Measurements from ENCODE around the gene PARP4. TPM values are rescaled to one million over a fixed set of nuclear protein-coding genes. Genes with fewer than 3 reads are reported as not detected.

PARP4 gene
- total and polyA plus RNA-seq, 2 of the 4 experiments (the other 2 are of a cell fraction): 31.7 to 50.2 TPM

DNA sequence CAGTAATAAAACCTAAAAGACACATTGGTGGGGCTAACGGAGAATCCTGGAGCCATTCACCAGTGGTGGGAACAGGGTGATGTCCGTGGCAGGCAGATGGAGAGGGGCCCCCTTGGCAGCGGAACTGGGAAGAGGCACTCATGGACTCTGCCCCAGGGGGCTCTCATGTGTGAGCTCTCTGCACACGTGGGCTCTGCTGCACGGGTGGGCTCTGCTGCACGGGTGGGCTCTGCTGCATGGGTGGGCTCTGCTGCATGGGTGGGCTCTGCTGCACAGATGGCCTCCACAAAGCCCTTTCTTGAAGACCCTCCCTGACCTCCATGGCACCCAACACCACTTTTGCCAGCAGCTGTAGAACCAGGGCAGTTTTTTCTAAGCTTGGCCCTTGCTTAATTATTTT is 52.3 kb downstream of the PARP4 start:
- no peak overlapping the region for H3K4me2 ChIP-seq (ENCODE audit: low read depth, low read length)

More for the DNA sequence above, 52.3 kb downstream of the PARP4 start:
- Histone ChIP-seq H3K4me3 (ENCODE audit: insufficient read depth, low read depth, low read length) (no peak overlapping the region), H3K9me3 (ENCODE audit: control insufficient read depth, insufficient read depth, low read length) (no peaks in the 10 kb centered on the region), H3K4me1 (ENCODE audit: control insufficient read depth, insufficient read depth, low read length) (peaks cover 5% of the 10 kb centered on the region), H2BK120ac (ENCODE audit: low read depth, low read length) (no peak overlapping the region), H4K5ac (ENCODE audit: low read depth, low read length) (no peak overlapping the region), H3K9ac (ENCODE audit: low read depth, low read length) (no peak overlapping the region), H3K56ac (ENCODE audit: extremely low read depth, insufficient read depth, low read length) (no peak overlapping the region), H4K20me1 (ENCODE audit: insufficient read depth, low read length) (no peaks in the 10 kb centered on the region), H3K9me1 (ENCODE audit: insufficient read depth, low read length) (peaks cover 6% of the 10 kb centered on the region), H4K91ac (ENCODE audit: insufficient read depth, low read depth, low read length) (no peak overlapping the region), H3K23ac (ENCODE audit: low read depth, low read length) (no peak overlapping the region), H3K14ac (replicated peaks; ENCODE audit: low read depth, low read length) (no peak overlapping the region), H2AK5ac (ENCODE audit: low read depth, low read length) (no peak overlapping the region), H3K18ac (ENCODE audit: low read depth, low read length) (no peak overlapping the region), H3K27ac (ENCODE audit: insufficient read depth, low read length) (no peak overlapping the region), H3K36me3 (ENCODE audit: control insufficient read depth, insufficient read depth, low read length) (peaks cover 17% of the 10 kb centered on the region), H2BK20ac (ENCODE audit: low read depth, low read length) (no peak overlapping the region), H4K8ac (ENCODE audit: low read depth in 2 of 2, low read length in 2 of 2) (no peak overlapping the region), H2BK15ac (ENCODE audit: low read depth, low read length) (no peak overlapping the region), H2BK5ac (ENCODE audit: low read depth, low read length, poor library complexity, severe bottlenecking) (no peak overlapping the region), H3K27me3 (ENCODE audit: control insufficient read depth, insufficient read depth, low read length) (no peaks in the 10 kb centered on the region), H2AFZ (replicated peaks; ENCODE audit: low read length, poor library complexity) (no peak overlapping the region), H3K79me1 (ENCODE audit: low read depth in 1 of 2, low read length in 2 of 2) (peaks cover 0 to 4% of the 10 kb centered on the region in 2 experiments; a peak in 1 of 4 replicates), H3K4ac (ENCODE audit: low read depth, low read length) (no peak overlapping the region), H2AK9ac (replicated peaks; ENCODE audit: low read depth, low read length, poor library complexity) (no peak overlapping the region)
- BruUV-seq (replicated peaks): no TSS peak
- ATAC-seq (ENCODE audit: low read depth): no peak
- intact Hi-C loops (cut with micrococcal nuclease): no loop called here
- in situ Hi-C loops (cut with MboI; ENCODE audit: low sequenced_read_pairs): no loop called here
- TF ChIP-seq CHD1 (IDR thresholded peaks at IDR 0.05; ENCODE audit: low read depth, low read length) (no peak), MAFK (IDR thresholded peaks at IDR 0.05; ENCODE audit: low read depth, low read length) (no peak), CEBPB (IDR thresholded peaks at IDR 0.05; ENCODE audit: low read depth, low read length) (no peak), SMC3 (IDR thresholded peaks at IDR 0.05; ENCODE audit: low read depth, low read length) (no peak), MAZ (IDR thresholded peaks at IDR 0.05; ENCODE audit: borderline replicate concordance, low read depth, low read length) (no peak), RCOR1 (IDR thresholded peaks at IDR 0.05; ENCODE audit: insufficient replicate concordance, low read length) (no peak)
- TF ChIP-seq, protein P1, sequence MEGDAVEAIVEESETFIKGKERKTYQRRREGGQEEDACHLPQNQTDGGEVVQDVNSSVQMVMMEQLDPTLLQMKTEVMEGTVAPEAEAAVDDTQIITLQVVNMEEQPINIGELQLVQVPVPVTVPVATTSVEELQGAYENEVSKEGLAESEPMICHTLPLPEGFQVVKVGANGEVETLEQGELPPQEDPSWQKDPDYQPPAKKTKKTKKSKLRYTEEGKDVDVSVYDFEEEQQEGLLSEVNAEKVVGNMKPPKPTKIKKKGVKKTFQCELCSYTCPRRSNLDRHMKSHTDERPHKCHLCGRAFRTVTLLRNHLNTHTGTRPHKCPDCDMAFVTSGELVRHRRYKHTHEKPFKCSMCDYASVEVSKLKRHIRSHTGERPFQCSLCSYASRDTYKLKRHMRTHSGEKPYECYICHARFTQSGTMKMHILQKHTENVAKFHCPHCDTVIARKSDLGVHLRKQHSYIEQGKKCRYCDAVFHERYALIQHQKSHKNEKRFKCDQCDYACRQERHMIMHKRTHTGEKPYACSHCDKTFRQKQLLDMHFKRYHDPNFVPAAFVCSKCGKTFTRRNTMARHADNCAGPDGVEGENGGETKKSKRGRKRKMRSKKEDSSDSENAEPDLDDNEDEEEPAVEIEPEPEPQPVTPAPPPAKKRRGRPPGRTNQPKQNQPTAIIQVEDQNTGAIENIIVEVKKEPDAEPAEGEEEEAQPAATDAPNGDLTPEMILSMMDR (conservative IDR thresholded peaks at IDR 0.05; ENCODE audit: low read depth, low read length): no peak
- WGBS, 2 experiments (ENCODE audit: extremely low coverage in 2 of 2, insufficient read length in 1 of 2): 53% methylated on average over 4 of the region's 6 CpGs; no CpG with 5 or more reads in 1 of the 2 experiments
- dilution Hi-C loops (cut with HindIII; ENCODE audit: low sequenced_read_pairs, unreplicated experiment): no loop called here
- ChIA-PET POLR2A (ENCODE audit: unreplicated experiment) (no interaction called here), CTCF (no interaction called here)
- no peak for DNase-seq

Measured in IMR-90 (cell line).